Measurements from ENCODE around the gene HLA-DRB5.
"Not testable (repeated sequence)": the region's sequence is repeated elsewhere in the genome, so short reads cannot be mapped to it uniquely, and the experiment has no call there.

HLA-DRB5 gene

GRCh38 chr6:32529697-32530430 is at the start of gene HLA-DRB5:
Gene HLA-DRB5 (minus strand): TSS chr6:32530287. CDS start chr6:32530224, 63 bp downstream.
- DNase-seq (ENCODE audit: low spot score), result peak; percentile 8

DNA sequence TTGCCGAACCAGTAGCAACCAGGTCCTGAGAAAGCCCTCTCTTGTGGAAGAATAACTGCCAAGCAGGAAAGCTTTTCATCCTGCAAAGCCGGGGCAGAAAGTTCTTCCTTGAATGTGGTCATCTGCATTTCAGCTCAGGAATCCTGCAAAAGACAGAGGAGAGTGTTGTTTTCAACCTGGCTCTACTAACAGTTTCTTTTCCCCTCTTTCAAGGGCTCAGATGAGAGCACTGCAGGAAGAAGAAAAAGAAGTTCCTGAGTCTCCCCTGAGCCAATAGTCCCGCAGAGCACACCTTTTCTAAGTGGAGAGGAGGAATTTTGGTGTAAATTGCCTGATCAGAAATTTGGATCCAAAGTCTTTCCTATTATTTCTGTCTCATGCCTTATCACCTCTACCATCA is 48.9 kb upstream of the HLA-DRB5 start:
- no peak for DNase-seq (ENCODE audit: low spot score)

DNA sequence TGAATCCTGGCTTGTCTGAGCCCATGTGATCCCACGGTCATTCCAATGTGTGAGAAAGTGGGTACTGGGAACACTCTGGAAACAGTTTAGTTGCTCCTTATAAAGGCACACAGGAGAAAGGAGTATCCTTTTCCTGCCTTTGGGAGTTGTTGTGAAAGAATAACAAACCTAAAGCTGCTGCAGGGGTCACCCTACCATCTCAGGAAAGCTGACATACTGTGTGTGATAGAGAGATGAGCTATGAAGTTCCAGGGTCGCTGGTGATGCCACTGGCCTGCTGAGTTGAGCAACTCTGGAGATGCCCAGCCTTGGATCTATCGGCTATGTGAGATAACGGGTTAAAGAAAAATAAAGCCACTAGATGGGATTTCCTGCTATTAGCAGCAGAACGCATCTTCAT is 47.4 kb upstream of the HLA-DRB5 start:
- DNase-seq (ENCODE audit: low spot score), result not testable (repeated sequence)

GRCh38 chr6:32576250-32576649 is 46.2 kb upstream of the HLA-DRB5 start:
- DNase-seq (ENCODE audit: low spot score), result no peak

GRCh38 chr6:32570363-32570905 is 40.3 kb upstream of the HLA-DRB5 start:
- no peak for DNase-seq (ENCODE audit: low spot score)

- no peak for DNase-seq (ENCODE audit: low spot score)
These were observed 38.5 kb upstream of the HLA-DRB5 start for GRCh38 chr6:32568561-32568960.

- DNase-seq (ENCODE audit: low spot score), result no peak
These were observed 36.9 kb upstream of the HLA-DRB5 start for GRCh38 chr6:32566957-32567356.

- DNase-seq (ENCODE audit: low spot score), result no peak
These were observed 35.4 kb upstream of the HLA-DRB5 start for GRCh38 chr6:32565511-32565910.

- DNase-seq (ENCODE audit: low spot score), result no peak
These were observed 32.9 kb upstream of the HLA-DRB5 start for GRCh38 chr6:32562940-32563339.

DNA sequence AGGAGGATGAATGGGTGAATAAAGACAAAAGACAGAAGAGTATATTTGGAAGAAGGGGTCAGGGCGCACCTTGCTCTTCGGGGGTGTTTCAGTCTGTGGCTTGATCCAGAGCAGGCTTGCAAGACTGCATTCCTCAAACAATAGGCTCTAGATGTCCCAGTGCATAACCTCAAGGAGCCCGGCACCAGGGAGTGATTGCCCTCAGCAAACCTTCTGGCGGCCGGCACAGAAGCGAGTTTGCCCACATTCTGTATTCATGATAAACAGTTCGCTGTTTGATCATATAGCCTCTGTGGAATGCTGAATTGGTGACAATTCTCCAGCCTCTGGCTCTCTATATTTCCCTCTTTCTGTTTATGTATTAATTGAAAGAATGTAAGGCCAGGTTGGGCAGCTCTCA is 29.7 kb upstream of the HLA-DRB5 start:
- DNase-seq (ENCODE audit: low spot score), result no peak

DNA sequence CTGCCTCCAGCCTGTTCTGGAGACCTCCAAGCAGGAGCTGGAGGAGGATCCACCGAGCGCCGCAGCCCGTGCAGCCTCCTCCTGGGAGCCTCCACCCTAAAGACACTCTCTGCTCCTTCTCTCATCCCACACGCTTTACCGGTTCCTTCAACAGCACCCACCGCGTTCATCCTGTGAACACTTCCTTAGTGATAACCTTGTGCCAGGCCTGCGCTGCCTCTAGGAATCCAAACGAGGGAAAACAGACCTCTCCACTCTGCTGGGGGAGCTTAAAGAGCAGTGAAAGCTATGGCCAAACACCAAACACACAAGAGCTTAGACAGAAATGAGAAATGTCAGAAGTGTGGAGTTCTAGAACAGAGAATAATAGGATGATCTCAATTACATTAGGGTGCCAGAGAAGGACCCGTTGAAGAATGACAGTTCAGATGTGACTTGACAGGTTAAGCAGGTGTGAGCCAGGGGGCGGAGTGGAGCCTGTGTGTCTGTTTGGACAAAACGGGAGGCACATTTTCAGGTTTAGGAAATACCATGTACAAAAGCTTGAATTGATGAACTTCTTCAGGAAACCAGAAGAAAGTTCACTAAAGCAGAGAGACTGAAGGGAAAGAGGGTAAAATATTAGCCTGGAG is 28.5 kb upstream of the HLA-DRB5 start:
- DNase-seq (ENCODE audit: low spot score), result no peak

- no peak for DNase-seq (ENCODE audit: low spot score)
These were observed 24.3 kb upstream of the HLA-DRB5 start for GRCh38 chr6:32554116-32554965.

DNA sequence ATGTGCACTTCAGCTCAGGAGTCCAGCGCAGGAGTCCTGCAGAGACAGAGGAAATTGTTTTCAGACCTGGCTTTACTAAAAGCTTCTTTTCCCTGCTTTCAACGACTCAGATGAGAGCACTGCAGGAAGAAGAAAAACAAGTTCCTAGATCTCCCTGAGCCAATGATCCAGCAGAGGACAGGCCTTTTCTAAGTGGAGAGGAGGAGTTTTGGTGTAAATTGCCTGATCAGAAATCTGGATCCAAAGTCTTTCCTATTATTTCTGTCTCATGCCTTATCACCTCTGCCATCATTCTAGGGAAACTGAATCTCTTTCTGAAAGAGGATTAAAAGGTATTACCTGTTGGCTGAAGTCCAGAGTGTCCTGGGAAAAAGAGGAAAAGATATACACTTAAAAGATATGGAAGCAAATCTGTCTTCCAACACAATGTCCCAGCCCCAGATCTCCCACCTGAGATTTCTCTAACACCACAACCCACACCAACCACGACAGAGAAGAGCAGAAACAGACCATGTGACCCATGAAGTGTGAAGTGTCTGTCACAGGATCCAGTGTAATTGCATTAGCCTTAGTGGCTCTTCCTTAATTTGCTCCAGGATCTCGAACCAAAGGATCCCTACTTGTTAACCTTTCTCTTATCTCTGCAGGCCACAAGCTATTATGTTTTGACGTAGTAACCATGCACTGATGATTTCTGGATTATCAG is 23.1 kb upstream of the HLA-DRB5 start:
- no peak for DNase-seq (ENCODE audit: low spot score)

- no peak for DNase-seq (ENCODE audit: low spot score)
These were observed 21.3 kb upstream of the HLA-DRB5 start for GRCh38 chr6:32551410-32551809.

- DNase-seq (ENCODE audit: low spot score), result no peak
These were observed 9.8 kb upstream of the HLA-DRB5 start for GRCh38 chr6:32539839-32540238.

DNA sequence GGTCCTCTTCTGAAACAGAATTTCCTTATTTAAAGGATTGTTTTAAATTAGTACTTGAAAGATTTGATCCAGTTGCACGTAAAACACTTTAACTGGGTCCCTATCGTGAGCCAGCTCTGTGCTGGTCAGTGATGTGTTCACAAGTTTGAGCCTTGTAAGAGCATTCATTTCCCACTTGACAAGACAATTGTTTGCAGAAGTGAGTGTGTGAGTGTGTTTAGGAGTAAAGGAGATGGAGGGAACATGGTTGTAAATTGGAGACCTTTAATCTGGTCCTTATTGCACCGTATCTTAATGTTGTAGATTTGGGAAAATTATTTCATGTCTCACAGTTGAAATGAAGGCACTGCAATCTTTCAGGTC is 325 bp upstream of the HLA-DRB5 start:
- not testable (repeated sequence) for DNase-seq (ENCODE audit: low spot score)

- DNase-seq (ENCODE audit: low spot score), result no peak
These were observed 7.6 kb downstream of the HLA-DRB5 start for GRCh38 chr6:32522302-32523047.

DNA sequence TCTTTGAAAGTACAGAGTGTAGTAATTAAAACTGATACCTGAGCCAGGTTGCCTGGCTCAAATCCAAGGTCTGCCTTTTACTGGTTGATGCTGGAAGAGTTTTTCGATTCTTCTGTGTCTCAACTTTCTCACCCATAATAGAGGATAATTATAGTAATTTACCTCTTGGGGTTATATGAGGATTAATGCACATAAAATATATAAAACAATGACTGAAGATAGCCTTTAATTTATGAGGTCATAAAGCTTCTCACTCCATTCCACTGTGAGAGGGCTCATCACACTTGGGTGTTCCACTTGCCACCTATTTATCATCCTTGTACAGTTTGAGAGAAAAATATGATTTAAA is 10.2 kb downstream of the HLA-DRB5 start:
- DNase-seq (ENCODE audit: low spot score), result no peak

DNA sequence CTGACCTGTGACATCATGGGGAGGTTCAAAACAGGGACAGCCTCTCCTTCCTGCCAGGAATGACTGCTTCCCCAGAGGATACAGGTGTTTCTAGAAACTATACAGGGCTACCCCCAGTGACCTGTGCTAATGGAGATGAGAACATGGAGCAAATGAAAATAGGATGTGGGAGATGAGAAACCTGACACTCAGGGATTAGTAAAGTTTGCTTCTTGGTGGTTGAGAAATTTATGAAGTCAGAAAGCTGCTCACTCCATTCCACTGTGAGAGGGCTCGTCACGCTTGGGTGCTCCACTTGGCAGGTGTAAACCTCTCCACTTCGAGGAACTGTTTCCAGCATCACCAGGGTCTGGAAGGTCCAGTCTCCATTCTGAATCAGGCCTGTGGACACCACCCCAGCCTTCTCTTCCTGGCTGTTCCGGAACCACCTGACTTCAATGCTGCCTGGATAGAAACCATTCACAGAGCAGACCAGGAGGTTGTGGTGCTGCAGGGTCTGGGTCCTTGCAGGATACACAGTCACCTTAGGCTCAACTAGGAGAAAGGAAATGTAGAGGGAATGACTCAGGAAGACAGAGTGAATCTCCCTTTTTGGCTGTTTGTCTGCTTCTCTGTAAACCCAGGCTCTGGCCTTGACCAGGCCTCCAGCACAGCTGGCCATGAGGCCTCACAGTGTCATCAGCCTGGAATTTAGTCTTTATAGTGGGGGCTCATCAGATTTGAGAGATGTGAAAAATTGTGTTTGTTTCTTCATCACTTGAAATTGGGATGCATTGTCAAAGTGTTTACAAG is 10.8 kb downstream of the HLA-DRB5 start:
- no peak for DNase-seq (ENCODE audit: low spot score)

GRCh38 chr6:32517654-32518445 is 12.2 kb downstream of the HLA-DRB5 start:
- DNase-seq (ENCODE audit: low spot score), result no peak
